Measurements from ENCODE around the gene SNAPC4.
"Not testable (repeated sequence)": the region's sequence is repeated elsewhere in the genome, so short reads cannot be mapped to it uniquely, and the experiment has no call there.

The SNAPC4 gene

DNA sequence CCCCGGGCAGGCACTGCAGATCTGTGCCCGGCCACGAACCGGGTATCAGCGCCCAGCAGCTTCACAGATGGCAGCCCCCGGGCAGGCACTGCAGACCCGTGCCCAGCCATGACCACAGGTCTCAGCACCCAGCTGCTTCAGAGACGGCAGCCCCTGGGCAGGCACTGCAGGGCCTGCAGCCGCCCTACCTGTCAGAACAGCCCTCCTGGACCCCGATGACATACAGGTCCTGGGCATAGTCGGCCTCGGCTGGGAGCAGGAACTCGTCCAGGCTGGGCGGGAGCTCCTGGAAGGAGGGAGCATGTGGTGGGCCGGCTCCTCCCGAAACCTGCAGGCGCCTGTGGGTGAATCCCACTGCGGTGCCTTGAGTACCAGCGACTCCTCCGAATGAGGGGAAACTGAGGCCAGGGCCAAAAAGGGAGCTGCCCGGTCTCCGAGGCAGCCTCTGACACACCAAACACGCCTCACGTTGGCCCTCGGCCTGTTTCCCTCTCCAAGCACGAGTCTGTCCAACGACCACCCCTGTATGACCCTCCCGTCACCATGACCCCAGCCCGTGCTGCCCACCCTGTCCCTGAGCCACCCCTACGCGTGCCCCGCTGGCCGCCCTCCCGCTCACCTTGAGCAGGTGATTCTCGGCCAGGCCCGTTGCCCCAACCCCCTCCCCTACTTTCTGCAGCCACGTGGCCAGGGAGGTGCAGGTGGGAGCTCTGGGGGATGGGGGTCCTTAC lies 34.0 kb upstream of the SNAPC4 start:
- DNase-seq (ENCODE audit: low spot score): no peak

DNA sequence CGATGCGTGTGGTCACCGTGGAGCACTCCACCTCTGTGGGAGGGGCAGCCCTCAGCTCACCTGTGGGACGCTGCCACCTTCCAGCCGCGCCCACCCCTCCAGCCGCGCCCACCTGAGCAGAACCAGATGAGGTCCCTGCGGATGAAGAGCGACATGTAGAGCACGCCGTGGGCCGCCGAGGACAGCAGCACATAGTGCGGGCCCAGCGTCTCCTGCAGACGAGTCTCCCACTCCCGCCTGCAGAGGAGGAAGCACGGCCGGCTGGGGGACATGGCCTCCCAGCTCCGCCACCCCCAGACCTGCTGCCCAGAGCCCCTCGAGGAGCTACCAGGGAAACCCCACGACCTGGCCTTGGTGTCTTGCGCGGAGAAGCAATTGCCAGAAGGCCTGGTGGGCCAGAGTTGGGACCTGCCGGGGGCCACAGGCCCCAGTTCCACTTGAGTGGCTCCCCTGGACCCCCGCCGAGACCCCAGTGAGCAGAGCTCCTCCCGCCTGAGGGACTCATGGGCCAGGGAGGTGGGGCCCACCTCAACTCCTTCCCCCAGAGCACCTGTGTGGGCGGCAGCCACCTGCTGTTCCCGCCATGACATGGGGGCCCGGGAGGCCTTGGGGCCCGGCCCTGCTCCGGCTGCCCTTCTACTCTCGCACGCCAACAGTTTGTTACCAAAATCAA lies 33.2 kb upstream of the SNAPC4 start:
- no peak for DNase-seq (ENCODE audit: low spot score)

DNA sequence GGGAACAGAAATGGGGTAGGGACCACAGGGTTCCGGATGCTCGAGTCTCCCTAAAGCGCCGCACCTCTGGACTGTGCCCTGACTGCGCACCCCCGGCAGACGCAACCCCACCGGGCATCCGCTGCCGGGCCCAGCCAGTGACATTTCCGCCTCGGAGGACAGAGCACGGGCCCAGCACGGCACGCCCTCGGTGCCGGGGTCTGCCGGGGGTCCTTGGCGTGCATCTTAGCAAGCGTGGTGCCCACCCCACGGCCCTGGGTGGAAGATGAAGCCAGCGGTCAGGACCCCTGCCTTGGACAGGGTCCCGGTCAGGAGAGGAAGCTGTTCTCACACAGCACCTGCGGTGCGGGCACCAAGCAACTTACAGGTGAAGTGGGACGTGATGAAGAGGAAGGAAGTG lies 32.6 kb upstream of the SNAPC4 start:
- no peak for DNase-seq (ENCODE audit: low spot score)

DNA sequence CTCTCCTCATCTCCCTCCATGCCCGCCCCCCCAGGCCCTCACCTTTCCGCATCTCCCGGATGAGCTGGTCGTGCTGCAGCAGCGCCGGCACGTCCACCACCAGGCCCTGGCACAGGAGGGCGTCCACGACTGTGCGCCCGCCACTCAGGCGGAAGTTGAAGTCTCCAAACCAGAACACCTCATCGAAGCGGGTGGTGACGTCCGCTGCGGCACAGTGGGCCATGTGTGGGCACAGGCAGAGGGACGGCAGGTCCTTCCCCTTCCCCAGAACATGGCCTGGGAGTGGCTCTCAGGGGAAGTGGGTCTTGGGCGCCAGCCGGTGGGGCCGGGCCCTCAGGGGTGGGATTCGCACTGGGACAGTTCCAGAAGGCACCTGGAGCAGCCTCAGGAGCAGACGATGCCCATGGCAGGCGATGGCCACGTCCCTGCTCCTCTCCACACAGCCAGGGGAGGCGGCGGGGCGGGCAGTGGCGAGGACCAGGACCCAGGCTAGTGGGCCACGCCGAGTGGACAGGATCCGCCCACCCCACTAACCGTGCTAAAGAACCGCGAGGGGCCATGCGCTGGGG lies 31.9 kb upstream of the SNAPC4 start:
- no peak for DNase-seq (ENCODE audit: low spot score)

DNA sequence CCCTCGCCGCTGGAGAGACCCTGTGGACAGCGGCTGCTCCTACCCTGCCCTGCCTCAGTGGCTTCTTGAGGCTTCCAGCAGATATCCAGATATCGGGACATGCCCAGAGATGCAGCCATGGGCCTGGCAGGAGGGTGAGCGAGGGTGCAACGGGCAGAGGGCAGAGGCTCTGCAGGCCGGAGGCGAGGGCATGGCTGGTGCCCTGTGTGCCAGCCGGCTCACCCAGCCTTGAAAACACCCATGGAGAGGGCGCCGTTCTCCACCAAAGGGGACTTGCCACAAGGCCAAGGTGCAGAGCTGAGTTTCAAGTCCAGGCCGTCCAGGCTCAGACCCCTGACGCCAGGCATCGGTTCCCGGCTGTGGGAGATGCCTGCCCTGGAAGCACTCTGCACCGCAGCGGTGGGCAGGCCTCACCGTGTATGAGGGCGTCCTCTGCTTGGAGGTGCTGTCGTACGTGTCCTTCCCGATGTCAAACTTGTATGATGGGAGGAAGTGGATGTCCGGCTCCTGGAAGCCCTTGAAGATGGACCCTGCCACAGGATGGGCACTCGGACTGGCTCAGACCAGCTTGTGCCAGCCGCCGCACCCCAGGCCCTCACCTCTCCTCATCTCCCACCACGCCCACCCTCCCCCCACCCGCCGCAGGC lies 30.7 kb upstream of the SNAPC4 start:
- no peak for DNase-seq (ENCODE audit: low spot score)

DNA sequence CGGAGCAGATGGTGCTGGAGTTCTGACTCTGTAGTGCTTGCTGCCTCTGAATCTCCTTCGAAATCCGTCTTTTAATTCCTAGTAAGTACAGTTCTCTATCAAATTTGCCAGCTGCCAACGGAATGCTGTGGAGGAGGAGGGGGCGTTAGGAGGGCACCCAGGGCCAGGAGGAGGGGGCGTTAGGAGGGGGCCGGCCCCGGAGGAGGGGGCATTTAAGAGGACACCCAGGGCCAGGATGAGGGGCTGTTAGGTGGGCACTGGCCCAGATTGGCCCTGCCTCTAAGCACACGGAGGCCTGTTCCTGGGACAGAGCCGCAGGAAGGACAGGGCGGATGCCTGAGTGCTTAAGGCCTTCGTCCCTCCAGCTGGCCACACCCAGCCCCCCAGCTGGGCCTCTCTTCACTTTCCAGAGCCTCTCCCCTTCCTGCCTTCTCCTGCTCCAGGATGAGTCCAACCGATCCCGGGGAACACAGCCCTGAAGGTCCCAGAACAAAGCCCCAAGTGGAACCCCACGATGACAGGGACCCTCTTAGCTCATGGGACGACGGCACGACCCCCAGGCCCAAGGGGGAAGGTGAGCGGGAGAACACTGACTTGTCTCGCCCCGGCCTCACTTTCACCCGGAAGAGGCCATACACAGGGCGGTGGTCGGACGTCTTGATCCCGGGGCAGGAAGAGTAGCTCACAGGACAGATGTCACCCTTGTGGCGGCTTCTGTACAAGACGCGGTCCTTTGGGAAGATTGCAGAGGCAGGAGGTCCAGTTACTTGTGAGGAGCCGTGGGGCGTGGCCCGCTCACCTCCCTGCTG lies 29.9 kb upstream of the SNAPC4 start:
- DNase-seq (ENCODE audit: low spot score): no peak

DNA sequence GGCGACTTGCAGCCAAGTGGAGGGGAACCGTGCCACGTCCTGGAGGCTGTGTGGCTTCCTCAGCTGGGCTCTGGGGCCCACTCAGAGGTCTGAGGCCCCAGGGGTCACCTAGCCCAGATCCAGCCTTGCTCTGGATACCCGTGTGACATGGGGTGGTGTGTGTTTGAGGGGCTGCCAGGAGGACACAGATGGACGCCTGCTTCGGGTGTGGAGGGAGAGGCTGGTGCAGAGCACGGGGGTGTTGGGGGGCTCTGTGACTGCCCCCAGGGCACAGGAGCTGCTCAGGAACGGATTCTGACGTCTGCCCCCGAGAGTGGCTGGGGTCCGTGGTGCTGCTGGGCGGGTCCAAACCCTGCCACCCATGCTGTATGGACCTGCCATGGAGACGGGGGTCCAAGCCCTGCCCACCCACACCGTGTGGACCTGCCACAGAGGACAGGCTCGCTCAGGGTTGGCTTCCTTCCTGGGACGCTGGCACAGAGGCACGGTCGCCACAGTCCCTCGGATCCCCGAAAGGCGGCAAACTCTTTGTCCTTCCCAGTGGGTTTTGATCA lies 29.2 kb upstream of the SNAPC4 start:
- no peak for DNase-seq (ENCODE audit: low spot score)

DNA sequence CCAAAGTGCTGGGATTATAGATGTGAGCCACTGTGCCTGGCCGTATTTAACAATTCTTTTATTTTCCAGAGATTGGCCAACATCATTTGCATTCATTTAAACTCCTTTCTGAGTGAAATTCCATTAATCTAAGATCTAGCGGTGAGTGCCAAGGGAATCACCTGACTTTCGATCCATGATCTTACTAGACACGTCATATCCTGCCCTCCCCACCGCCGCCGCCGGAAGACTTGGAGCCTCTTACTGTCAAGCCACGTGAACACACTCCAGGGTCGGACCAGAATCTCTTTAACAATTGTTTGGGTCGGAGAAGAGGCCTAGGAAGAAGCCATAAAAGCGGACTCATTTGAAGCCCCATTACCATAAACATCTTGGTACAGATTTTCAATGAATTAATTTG lies 26.8 kb upstream of the SNAPC4 start:
- no peak for DNase-seq (ENCODE audit: low spot score)

DNA sequence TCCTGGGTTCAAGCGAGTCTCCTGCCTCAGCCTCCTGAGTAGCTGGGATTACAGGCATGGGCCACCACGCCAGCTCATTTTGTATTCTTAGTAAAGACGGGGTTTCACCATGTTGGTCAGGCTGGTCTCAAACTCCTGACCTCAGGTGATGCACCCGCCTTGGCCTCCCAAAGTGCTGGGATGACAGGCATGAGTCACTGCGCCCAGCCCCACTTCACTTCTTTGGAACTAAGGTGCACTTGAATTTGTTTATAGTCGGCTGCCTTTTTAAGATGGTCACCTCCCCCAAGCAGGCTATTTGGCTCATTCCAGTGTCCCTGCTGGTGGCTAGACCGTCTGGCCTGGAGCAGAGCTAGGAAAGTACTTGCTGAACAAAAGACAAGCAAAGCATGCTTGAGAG lies 25.4 kb upstream of the SNAPC4 start:
- not testable (repeated sequence) for DNase-seq (ENCODE audit: low spot score)

DNA sequence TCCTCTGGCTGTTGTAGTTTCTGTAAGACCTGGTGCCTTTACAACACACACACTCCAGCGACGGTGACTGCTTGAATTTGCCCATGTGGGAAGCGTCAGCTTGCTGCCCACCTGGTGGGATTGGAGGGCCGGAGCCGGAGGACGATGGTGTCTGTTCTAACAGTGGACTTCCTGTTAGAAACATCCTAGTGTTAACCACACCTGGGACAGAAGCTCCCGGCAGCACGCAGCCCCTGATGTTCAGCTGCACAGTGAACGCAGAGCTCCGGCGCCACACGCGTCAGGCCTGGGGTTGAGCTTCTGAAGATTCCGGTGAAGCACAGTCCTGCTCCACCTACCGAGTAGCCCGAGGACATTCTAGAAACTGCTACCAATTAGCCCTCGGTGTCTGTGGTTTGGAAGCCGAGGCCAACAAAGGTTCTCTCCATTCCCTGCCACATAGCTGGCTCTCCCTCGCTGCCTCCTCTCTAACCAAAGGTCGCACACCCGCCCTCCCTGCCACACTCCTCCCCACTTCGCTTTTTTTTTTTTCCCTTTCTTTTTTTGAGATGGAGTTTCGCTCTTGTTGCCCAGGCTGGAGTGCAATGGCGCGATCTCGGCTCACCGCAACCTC lies 24.9 kb upstream of the SNAPC4 start:
- no peak for DNase-seq (ENCODE audit: low spot score)

- no peak for DNase-seq (ENCODE audit: low spot score)
Measured at GRCh38 chr9:136423432-136424146, 23.6 kb upstream of the SNAPC4 start.

- DNase-seq (ENCODE audit: low spot score): no peak
Measured at GRCh38 chr9:136422876-136423275, 22.9 kb upstream of the SNAPC4 start.

DNA sequence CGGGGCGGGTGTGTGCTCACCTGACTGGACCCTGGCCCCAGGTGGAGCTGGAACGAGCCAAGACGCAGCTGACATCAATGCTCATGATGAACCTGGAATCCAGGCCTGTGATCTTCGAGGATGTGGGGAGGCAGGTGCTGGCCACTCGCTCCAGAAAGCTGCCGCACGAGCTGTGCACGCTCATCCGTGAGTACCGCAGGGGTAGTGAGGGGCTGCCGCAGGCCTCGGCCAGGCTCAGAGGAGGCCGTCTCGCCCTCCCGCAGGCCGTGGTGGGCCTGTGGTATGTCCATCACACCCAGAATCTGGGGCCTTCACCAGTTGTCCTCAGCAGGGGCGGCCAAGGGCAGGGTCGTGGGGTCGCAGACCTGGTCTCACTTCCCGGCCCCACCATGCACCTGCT lies 21.8 kb upstream of the SNAPC4 start:
- DNase-seq (ENCODE audit: low spot score): no peak

- no peak for DNase-seq (ENCODE audit: low spot score)
Measured at GRCh38 chr9:136419092-136419420, 19.1 kb upstream of the SNAPC4 start.

DNA sequence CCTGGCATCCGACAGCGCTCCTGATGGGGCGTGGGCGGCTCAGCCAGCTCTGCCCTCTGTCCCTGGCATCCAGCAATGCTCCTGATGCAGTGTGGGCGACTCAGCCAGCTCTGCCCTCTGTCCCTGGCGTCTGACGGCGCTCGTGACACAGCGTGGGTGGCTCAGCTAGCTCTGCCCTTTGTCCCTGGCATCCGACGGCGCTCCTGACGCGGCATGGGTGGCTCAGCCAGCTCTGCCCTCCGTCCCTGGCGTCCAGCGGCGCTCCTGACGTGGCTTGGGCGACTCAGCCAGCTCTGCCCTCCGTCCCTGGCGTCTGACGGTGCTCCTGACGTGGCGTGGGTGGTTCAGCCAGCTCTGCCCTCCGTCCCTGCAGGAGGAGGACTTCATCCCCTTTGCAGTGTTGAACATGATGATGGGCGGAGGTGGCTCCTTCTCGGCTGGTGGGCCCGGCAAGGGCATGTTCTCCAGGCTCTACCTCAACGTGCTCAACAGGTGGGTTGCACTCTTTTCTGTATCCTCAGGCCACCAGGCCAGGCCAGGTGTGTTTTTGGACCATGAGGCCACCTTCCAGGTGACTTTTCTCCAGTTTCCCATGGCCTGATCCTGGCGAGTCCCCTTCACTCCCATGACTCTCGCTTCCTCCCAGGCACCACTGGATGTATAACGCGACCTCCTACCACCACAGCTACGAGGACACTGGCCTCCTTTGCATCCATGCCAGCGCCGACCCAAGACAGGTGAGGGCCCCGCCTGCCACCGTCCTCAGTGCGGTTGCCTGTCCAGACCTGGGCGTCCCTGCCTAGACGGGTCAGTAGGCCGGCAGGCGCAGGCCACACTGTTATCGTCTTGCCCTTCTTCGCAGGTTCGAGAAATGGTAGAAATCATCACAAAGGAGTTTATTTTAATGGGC lies 18.5 kb upstream of the SNAPC4 start:
- DNase-seq (ENCODE audit: low spot score): no peak

GRCh38 chr9:136416914-136417313 lies 16.9 kb upstream of the SNAPC4 start:
- DNase-seq (ENCODE audit: low spot score): no peak

GRCh38 chr9:136416427-136416826 lies 16.5 kb upstream of the SNAPC4 start:
- DNase-seq (ENCODE audit: low spot score): no peak

DNA sequence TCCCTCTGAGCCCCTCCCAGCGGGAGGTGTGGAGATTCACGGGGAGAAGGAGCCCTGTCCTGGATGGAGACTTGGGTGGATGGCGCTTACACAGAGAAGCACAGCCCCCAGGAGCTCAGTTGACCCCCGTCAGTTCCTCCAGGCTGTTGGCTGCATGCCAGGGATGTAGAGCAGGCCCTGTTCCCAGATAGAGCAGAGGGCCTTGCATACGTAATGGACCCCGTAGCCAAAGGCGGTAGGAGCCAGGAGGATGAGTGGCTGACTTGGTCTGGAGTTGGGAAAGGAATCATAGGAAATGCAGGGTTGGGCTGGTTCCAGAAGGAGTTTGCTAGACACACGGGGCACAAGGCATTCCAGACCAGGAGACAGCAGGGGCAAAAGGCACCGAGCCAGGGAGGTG lies 13.0 kb upstream of the SNAPC4 start:
- DNase-seq (ENCODE audit: low spot score): no peak

GRCh38 chr9:136411378-136411777 lies 11.4 kb upstream of the SNAPC4 start:
- DNase-seq (ENCODE audit: low spot score): no peak
